HG02759 (cell line): Measurements from ENCODE around the gene RNF208.
A peak's percentile ranks its signal among the peaks of the same experiment; 100 is the strongest.
"Not testable (repeated sequence)": the region's sequence is repeated elsewhere in the genome, so short reads cannot be mapped to it uniquely, and the experiment has no call there.

ENCODE experiments used
- ATAC-seq: cut with Tn5 transposase; IDR thresholded peaks from one replicate; pipeline ENCODE4 v1.9.1; 2021; ENCODE audit warnings: mild to moderate bottlenecking, moderate library complexity; ENCODE audit not compliant: unreplicated experiment

RNF208 gene

GRCh38 chr9:137253717-137254623 lies 31.9 kb upstream of the RNF208 start:
- ATAC-seq: no peak

GRCh38 chr9:137252555-137253506 lies 30.8 kb upstream of the RNF208 start:
- ATAC-seq: no peak

- ATAC-seq: no peak
Observed at GRCh38 chr9:137251490-137252268, 29.6 kb upstream of the RNF208 start.

- no peak for ATAC-seq
Observed at GRCh38 chr9:137251194-137251461, 29.1 kb upstream of the RNF208 start, which contains the start of gene STPG3. Gene STPG3, plus strand, starts transcription at chr9:137251286. Its CDS starts 1 bp downstream, at chr9:137251287.

- ATAC-seq: no peak
Observed at GRCh38 chr9:137250329-137251193, 28.5 kb upstream of the RNF208 start.

GRCh38 chr9:137247916-137248175 lies 25.8 kb upstream of the RNF208 start:
- no peak for ATAC-seq

GRCh38 chr9:137247135-137247915 lies 25.3 kb upstream of the RNF208 start:
- no peak for ATAC-seq

- no peak for ATAC-seq
Observed at GRCh38 chr9:137245450-137246421, 23.7 kb upstream of the RNF208 start.

- no peak for ATAC-seq
Observed at GRCh38 chr9:137244486-137245449, 22.7 kb upstream of the RNF208 start.

GRCh38 chr9:137243626-137244485 lies 21.8 kb upstream of the RNF208 start:
- ATAC-seq: no peak

GRCh38 chr9:137243266-137243625 lies 21.2 kb upstream of the RNF208 start:
- ATAC-seq: not testable (repeated sequence)

GRCh38 chr9:137242269-137243203 lies 20.5 kb upstream of the RNF208 start:
- ATAC-seq: no peak

GRCh38 chr9:137241490-137242268 lies 19.6 kb upstream of the RNF208 start:
- ATAC-seq: no peak

- peak; percentile 76 for ATAC-seq
Observed at GRCh38 chr9:137240841-137241489, 18.9 kb upstream of the RNF208 start, which contains the start of gene TUBB4B. Gene TUBB4B, plus strand, starts transcription at chr9:137241287. Its CDS starts 74 bp downstream, at chr9:137241361.
